ENCODE measurements around the gene ZNF280A. TPM values are rescaled to one million over a fixed set of nuclear protein-coding genes. Genes with fewer than 3 reads are reported as not detected.
"Not testable (repeated sequence)": the region's sequence is repeated elsewhere in the genome, so short reads cannot be mapped to it uniquely, and the experiment has no call there.

ZNF280A gene
- total RNA-seq, 1 donor from 2014 or later, result not detected

DNA sequence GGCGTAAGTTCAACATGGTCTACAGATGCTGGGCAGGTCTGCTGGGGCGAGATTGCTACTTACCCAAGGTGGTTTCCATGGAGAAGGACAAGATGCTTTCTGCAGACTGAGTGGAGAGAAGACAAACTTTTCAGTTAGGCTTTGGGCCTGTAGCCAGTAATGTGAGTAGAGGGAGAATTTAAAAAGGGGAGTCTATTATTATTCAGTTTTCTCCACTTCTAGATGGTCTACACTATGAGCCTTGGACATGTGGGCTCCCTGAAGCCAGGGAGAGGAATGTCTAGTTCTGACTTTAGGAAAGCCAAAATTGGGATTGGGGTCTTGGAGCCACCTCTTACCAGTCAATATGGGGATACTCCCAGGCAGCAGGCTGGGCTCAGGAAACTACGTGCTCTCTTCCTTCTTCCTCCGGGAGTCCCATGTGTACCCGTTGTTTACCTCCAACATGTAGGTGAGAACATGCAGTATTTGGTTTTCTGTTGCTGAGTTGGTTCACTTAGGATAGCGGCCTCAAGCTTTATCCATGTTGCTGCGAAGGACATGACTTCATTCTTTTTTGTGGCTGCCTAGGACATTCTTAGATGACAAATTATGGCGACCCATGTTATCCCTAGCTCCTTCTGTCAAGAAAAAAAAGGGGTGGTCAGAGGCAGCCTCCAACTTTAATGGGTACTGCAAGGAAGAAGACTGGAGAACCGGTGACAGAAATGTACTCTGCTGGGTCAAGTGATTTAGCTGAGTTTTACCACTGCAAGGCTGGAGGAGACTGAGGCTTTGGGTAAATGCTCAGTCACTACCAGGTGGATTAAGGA, 14.7 kb upstream of the ZNF280A start:
- H3K36me3 Mint-ChIP-seq (ENCODE audit: insufficient read depth), result no peaks in the 10 kb centered on the region
- no peak overlapping the region for H3K27ac Mint-ChIP-seq
- TF ChIP-seq CTCF (IDR thresholded peaks at IDR 0.05; ENCODE audit: unreplicated experiment), result no peak
- no peaks in the 10 kb centered on the region for H3K9me3 Mint-ChIP-seq (ENCODE audit: low read depth)
- no peaks in the 10 kb centered on the region for H3K4me1 Mint-ChIP-seq (ENCODE audit: low read depth)
- no peak overlapping the region for H3K4me3 Mint-ChIP-seq (ENCODE audit: low read depth)
- no peak for DNase-seq (ENCODE audit: low spot score, unreplicated experiment)
- H3K27me3 Mint-ChIP-seq, result peaks cover 36% of the 10 kb centered on the region

GRCh38 chr22:22533863-22534262, 13.8 kb upstream of the ZNF280A start:
- no peak for TF ChIP-seq CTCF (IDR thresholded peaks at IDR 0.05; ENCODE audit: unreplicated experiment)
- H3K36me3 Mint-ChIP-seq (ENCODE audit: insufficient read depth), result no peaks in the 10 kb centered on the region
- no peak overlapping the region for H3K4me3 Mint-ChIP-seq (ENCODE audit: low read depth)
- H3K4me1 Mint-ChIP-seq (ENCODE audit: low read depth), result no peaks in the 10 kb centered on the region
- no peak overlapping the region for H3K27ac Mint-ChIP-seq
- DNase-seq (ENCODE audit: low spot score, unreplicated experiment), result no peak
- peaks cover 30% of the 10 kb centered on the region for H3K27me3 Mint-ChIP-seq
- H3K9me3 Mint-ChIP-seq (ENCODE audit: low read depth), result no peaks in the 10 kb centered on the region

DNA sequence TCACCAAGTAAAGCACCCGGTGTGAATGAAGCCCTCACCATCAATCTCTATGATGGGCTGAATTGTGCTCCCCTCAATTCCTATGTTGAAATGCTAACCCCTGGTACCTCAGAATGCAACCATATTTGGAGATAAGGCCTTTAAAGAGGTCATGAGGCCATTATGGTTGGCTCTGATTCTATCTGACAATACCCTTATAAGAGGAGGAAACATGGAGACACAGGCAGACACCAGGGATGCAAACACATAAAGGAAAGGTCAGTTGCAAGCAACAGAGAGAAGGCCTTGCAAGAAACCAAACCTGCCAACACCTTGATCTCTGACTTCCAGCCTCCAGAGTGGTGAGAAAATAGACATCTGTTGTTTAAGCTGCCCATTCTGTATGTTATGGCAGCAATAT, 13.3 kb upstream of the ZNF280A start:
- Mint-ChIP-seq H3K4me3 (ENCODE audit: low read depth) (no peak overlapping the region), H3K27me3 (peaks cover 26% of the 10 kb centered on the region), H3K27ac (no peak overlapping the region), H3K4me1 (ENCODE audit: low read depth) (no peaks in the 10 kb centered on the region), H3K9me3 (ENCODE audit: low read depth) (no peaks in the 10 kb centered on the region), H3K36me3 (ENCODE audit: insufficient read depth) (no peaks in the 10 kb centered on the region)
- TF ChIP-seq CTCF (IDR thresholded peaks at IDR 0.05; ENCODE audit: unreplicated experiment), result no peak
- no peak for DNase-seq (ENCODE audit: low spot score, unreplicated experiment)

DNA sequence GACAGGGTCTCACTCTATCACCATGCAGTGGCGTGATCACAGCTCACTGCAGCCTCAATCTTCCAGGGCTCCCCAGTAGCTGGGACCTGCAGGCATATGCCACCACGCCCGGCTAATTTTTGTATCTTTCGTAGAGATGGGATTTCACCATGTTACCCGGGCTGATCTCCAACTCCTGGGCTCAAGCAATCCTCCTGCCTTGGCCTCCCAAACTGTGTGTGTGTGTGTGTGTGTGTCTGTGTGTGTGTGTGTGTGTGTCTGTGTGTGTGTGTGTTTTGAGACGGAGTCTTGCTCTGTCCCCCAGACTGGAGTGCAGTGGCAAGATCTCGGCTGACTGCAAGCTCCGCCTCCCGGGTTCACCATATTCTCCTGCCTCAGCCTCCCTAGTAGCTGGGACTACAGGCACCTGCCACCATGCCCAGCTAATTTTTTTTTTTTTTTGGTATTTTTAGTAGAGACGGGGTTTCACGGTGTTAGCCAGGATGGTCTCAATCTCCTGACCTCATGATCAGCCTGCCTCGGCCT, 12.5 kb upstream of the ZNF280A start:
- not testable (repeated sequence) for H3K4me1 Mint-ChIP-seq (ENCODE audit: low read depth); DNase-seq (ENCODE audit: low spot score, unreplicated experiment); H3K27ac Mint-ChIP-seq; H3K4me3 Mint-ChIP-seq (ENCODE audit: low read depth); H3K9me3 Mint-ChIP-seq (ENCODE audit: low read depth); H3K36me3 Mint-ChIP-seq (ENCODE audit: insufficient read depth)
- H3K27me3 Mint-ChIP-seq, result peaks cover 26% of the 10 kb centered on the region

DNA sequence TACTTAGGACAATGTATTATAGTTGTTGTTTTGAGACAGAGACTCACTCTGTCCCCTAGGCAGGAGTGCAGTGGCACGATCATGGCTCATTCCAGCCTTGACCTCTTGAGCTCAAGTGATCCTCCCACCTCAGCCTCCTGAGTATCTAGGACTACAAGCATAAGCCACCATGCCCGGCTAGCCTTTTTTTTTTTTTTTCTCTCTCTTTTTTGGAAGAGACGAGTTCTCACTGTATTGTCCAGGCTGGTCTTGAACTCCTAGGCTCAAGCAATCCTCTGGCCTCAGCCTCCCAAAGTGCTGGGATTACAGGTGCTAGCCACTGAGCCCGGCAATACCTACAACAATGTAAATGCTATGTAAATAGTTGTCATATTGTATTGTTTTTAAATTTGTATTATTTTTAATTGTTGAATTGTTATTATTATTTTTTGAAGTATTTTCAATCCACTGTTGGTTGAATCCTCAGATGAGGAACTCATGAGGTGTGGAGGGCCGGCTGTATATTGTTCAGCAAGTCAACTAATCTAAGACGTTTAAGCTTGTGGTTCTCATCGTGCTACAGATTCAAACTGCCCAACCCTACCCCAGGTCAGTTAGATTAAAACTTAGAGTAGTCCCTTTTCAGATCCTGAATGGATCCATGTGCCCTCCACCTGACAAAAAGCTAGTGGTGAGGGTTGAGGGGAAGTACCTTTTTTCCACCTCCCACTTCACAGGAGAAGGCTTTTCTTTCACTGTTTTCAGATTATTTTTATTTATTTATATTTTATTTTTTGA, 11.9 kb upstream of the ZNF280A start:
- no peaks in the 10 kb centered on the region for H3K36me3 Mint-ChIP-seq (ENCODE audit: insufficient read depth)
- no peak for TF ChIP-seq CTCF (IDR thresholded peaks at IDR 0.05; ENCODE audit: unreplicated experiment)

More for the DNA sequence above, 11.9 kb upstream of the ZNF280A start:
- H3K9me3 Mint-ChIP-seq (ENCODE audit: low read depth), result no peaks in the 10 kb centered on the region
- no peak for DNase-seq (ENCODE audit: low spot score, unreplicated experiment)
- H3K27ac Mint-ChIP-seq, result no peak overlapping the region
- no peaks in the 10 kb centered on the region for H3K4me1 Mint-ChIP-seq (ENCODE audit: low read depth)
- no peak overlapping the region for H3K4me3 Mint-ChIP-seq (ENCODE audit: low read depth)
- peaks cover 24% of the 10 kb centered on the region for H3K27me3 Mint-ChIP-seq
